Dermis blood vessel endothelial cell (primary cell): ENCODE results near the gene PTPN23. TPM values are rescaled to one million over a fixed set of nuclear protein-coding genes. Genes with fewer than 3 reads are reported as not detected.

Source experiments
- DNase-seq: peaks from one replicate; pipeline ENCODE4 v3.0.0; 2010
- total RNA-seq: library from RNA; depleted of rRNA; stranded (reverse); fragments of >200 nt; gene quantifications from 2 replicates; pipeline ENCODE4 v1.2.3, GENCODE V29; 2014

PTPN23 gene
- total RNA-seq, 1 donor from 2014 or later, result 21.4 TPM

DNA sequence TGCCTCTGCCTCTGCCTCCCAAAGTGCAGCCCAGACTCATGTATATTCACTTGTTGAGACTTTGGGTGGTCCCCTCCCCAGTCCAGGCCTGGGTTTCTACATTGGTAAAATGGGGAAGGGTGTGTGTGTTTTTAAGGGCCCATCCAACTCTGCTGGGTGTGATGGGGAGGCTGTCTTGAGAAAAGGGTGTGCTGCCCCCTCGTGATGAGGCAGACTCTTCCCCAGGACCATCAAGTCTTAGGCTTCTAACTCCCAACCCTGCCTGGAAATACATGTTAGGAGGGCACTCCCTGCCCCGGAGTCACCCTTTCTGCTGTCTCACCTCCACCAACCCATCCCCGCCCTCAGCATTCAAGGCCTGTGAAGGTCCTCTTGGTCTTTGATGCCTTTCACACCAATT lies 4.4 kb upstream of the PTPN23 start:
- DNase-seq, result no peak

GRCh38 chr3:47377186-47377585 lies 3.6 kb upstream of the PTPN23 start:
- no peak for DNase-seq

- DNase-seq, result no peak
Observed at GRCh38 chr3:47378869-47379268, 2.0 kb upstream of the PTPN23 start.

DNA sequence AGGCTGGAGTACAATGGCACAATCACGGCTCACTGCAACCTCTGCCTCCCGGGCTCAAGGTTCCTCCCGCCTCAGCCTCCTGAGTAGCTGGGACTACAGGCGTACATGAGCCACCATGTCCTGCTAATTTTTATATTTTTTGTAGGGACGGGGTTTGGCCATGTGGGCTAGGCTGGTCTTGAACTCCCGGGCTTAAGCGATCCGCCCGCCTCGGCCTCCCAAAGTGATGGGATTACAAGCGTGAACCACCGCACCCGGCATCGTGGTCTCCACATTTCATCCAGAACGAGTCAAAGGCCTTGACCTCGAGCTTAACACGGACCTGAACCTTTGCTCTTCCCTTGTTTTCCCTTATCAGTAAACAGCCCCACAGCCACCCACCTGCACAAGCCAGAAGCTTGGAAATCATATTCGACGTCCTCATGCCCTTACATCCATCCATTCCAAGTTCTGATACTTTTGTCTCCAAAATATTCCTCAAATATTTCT lies 1.4 kb upstream of the PTPN23 start:
- DNase-seq, result no peak

DNA sequence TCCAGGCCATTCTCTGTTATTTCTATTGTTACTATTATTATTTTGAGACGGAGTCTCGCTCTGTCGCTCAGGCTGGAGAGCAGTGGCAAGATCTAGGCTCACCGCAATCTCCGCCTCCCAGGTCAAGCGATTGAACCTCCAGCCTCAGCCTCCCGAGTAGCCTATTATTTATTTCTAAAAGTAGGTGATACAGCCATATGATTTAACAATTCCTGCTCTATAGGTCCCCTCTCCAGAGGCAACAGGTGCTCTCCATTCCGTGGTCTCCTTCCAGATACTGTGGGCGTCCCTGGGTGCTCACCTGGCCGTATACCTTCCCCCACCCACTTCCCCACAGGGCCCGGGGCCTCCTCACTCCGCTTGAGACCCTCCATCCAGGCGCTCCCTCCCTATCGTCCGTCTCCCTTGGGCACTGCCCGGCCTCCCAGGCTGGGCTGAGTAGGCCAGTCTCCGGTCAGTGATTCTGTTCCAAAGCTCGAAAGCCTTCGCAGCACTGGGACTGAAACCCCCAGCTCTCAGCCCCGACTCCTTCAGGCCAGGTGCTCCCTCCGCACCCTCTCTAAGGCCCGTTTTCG lies 708 bp upstream of the PTPN23 start:
- DNase-seq, result peak; percentile 12

DNA sequence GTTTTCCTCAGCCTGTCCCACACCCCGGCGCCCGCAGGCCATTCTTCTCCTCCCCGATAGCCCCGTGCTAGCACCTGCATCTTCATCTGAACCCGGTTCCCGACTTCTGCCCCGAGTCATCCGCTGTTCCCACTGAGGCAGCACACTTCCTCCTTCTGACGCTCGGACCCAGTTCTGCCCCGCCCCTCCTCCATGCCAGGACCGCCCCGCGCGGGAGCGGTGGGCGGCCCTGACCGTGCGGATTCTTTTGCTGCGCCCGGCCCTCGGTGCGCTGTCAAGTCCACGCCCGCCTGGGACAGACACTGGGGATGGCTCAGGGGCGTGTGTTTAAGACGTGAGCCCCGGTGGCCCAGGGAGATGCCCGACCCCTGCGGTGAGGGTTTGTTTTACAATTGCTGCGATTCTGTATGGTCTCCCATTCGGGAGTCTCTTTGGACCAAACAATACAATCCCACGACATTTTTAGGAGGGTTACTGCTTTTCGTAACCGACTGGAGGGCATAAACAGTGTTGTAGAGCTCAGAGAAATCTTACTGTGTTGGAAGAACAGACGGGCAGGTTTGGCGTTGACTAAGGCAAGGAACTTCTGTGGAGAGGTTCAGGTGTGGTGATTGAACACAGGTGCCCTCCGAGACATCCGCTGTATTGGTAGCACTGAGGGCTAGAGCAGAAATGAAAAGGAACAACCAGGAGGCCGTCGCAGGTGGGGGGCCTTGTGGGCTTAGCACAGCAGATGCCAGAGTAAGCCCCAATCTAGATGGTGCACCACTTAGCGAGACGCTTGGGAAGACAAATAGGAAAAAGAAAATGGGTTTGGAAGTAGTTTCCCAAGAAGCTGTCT lies 716 bp downstream of the PTPN23 start:
- peak; percentile 90 for DNase-seq

DNA sequence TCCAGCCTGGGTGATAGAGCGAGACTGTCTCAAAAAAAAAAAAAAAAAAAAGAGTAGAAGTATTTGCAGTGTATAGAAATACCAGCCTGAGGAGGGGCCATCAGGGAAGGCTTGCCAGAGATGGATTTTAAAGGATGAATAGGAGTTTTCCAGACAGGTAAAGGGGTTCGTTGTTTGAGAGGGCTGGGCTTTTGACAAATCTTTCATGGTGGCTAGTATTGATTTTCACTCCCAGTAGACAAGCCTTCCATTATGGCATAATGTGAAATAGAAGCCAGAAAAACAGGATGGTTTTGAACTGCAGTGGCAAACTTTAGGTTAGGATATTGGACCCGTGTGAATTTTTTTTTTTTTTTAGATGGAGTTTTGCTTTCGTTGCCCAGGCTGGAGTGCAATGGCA lies 3.6 kb downstream of the PTPN23 start:
- DNase-seq, result no peak

GRCh38 chr3:47385007-47385406 lies 4.2 kb downstream of the PTPN23 start:
- no peak for DNase-seq

GRCh38 chr3:47385796-47386195 lies 5.0 kb downstream of the PTPN23 start:
- no peak for DNase-seq

GRCh38 chr3:47392933-47393332 lies 12.1 kb downstream of the PTPN23 start:
- no peak for DNase-seq

DNA sequence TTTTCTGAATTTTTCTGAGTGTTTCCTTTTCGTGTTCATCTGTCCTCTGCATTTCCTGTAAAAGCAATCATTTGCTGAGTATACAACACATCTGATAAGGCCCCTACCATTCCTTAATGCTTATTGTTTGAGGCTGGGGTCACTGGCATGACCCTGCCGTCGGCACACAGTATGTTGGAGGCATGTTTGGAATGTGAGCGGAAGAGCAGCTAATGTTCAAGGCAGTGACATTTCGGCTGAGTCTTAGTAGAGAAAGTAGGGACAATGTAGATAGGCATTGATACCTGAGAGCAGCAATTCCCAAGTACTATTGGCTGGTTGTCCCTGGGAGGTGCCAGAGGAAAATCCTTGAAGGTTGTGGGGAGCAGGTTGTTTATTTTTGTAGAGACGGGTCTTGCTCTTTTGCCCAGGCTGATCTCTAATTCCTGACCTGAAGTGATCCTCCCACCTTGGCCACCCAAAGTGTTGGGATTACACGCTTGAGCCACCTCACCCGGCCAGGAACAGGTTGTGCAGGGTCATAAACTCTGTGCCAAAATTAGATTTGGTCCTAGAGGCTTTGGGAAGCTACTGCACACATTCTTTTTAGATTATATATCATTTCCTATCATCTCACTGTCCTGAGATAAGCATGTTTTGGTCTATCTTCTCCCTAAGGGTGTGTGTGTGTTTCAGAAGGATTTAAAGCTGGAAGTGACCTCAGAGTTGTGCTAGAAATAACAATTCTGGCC lies 13.5 kb downstream of the PTPN23 start:
- peak; percentile 78 for DNase-seq

DNA sequence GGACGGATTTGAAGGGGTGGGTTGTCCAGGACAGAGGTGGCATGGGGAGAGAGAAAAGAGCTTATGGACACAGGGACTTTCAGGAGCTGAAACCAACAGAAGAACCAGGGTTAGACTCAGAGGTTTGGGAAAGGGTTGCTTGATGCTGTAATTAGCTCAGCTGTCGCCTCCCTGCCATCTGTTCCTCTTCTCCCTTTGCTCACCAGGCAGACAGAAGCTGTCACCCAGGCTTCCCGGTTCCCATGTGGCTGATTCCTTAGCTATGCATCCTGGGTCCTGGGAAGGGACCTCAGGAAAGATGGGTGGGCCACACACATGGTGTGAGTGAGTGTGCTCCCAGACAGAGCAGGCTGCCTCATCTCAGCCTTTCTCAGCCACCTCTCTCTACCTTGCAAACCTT lies 14.1 kb downstream of the PTPN23 start:
- DNase-seq, result no peak

GRCh38 chr3:47398228-47398627 lies 17.4 kb downstream of the PTPN23 start:
- no peak for DNase-seq

DNA sequence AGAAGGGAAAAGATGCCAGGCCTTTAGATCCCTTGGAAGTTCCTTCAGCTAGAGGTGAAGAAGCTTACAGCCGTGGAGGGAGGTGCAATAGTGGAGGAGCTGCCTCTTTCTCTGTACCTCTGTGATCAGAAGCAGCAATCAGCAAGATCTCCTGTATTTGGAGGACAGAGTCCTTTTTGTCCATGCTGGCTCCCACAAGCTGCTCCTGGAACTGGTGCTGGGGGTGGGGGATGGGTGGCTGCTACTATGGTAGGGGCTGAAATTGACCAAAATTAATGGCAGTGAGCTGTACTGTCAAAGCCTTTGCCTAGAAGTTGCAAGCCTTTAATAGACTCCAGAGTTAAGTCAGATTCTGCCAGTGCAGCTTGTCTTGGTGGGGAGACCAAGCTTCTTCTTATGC lies 18.2 kb downstream of the PTPN23 start:
- DNase-seq, result no peak

- no peak for DNase-seq
Observed at GRCh38 chr3:47399531-47400270, 18.9 kb downstream of the PTPN23 start.

DNA sequence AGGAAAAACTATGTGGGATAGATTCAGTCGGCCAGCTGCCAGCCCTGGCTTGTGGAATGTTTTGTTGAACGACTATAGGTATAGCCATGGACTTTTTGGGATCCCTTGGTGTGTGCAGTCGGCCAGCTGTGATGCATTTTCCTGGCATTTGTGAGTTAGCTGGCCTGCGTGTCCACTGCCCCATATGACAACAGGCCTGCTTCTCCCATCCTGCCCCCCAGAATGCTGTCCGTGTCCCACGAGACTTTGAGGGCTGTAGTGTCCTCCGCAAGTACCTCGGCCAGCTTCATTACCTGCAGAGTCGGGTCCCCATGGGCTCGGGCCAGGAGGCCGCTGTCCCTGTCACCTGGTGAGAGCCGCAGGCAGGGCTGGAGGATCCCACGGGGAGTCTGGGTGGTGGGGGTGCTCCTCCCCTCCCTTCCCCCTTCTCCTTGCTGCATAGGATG lies 23.6 kb downstream of the PTPN23 start:
- DNase-seq, result no peak

DNA sequence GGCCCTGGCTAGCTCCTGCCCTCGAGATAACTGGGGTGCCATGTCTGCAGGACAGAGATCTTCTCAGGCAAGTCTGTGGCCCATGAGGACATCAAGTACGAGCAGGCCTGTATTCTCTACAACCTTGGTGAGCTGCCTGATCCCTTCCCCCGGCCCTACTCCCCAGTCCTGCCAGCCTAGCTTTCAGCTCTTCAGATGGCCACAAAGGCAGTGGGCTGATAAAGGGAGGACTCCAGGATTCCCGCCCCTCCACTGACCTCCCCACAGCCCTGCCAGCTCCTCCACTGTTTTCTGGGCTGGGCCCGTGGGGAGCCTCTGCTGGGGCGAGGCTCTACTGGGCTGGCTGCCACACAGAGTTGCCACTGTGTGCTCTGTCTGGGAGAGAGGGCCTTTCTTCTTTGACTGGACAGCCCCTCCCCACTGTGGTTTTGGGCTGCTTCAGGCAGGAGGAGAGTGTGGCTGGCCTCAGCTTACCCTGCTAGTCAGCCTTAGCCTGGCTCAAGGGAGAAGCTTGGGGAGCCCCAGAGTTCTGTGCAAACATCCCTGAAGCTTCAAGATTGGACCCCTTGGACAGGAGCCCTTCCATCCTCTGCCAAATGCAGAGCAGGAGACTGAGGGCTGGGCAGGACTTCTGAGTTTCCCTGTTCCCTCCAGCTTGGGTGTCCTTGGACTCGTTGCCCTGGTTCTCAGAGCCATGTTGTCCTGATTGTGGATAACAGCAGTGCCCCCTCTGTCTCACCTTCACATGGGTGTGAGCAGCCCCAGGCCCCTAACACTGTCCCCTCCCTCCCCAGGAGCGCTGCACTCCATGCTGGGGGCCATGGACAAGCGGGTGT lies 24.4 kb downstream of the PTPN23 start:
- no peak for DNase-seq

- no peak for DNase-seq
Observed at GRCh38 chr3:47405820-47406761, 25.3 kb downstream of the PTPN23 start.

- no peak for DNase-seq
Observed at GRCh38 chr3:47406762-47407149, 25.9 kb downstream of the PTPN23 start.

DNA sequence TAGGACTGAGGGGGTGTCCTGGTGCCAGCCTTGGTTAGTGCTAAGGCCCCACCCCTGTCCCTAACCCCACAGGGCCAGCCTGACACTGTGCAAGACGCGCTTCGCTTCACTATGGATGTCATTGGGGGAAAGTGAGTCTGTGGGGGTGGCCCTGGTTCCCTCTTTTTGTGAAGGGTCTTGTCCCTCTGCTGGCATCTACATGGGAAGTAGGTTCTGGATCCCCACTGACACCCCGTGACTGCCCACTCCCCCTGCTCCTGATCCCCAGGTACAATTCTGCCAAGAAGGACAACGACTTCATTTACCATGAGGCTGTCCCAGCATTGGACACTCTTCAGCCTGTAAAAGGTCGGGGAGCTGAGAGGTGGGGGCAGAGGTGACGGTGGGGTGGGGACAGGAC lies 26.4 kb downstream of the PTPN23 start:
- DNase-seq, result no peak
